HG02970 (cell line): ENCODE data around the gene DEFB128.

Source experiments
- ATAC-seq: cut with Tn5 transposase; IDR thresholded peaks from one replicate; pipeline ENCODE4 v1.9.1; 2021; ENCODE audit warnings: mild to moderate bottlenecking, moderate library complexity, moderate number of reproducible peaks; ENCODE audit not compliant: unreplicated experiment, low FRiP score

The DEFB128 gene

DNA sequence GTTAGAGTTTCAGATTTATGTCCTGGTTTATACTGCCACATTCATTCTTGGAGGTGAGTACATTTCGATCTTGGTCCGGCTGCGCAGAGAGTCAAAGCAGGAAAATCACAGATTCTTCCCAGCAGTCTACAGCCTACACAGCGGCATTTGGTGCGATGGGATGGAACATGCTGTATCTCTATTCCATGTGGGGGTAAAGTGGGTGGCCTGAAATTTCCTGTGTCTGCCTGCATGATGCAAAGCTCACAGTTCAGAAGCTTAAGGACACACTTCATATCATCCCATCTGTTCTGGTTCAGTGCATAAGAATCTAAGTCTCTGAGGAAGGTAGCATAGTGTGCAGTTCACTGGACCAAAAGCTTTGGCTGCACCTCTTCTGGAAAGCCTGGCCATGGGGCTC is 32.4 kb downstream of the DEFB128 start, which contains the start of gene DEFB127:
DEFB127 (plus strand) TSS at position 301 of the 400 bp plus-strand sequence; CDS start at position 392, 91 bp downstream.
- no peak for ATAC-seq

GRCh38 chr20:152131-152530 is 37.4 kb downstream of the DEFB128 start:
- no peak for ATAC-seq

GRCh38 chr20:145877-146276 is 43.6 kb downstream of the DEFB128 start:
- ATAC-seq, result no peak

- ATAC-seq, result no peak
These were observed 47.2 kb downstream of the DEFB128 start, which contains the start of gene DEFB126 for GRCh38 chr20:142290-142689. Gene DEFB126, plus strand, starts transcription at chr20:142590. Its CDS starts 39 bp downstream, at chr20:142629.
